ENCODE results near the gene CYFIP2. TPM values are rescaled to one million over a fixed set of nuclear protein-coding genes. Genes with fewer than 3 reads are reported as not detected.

The CYFIP2 gene
- total and polyA plus RNA-seq, 10 of the 15 experiments (the other 5 are each of a cell fraction or from before 2014, with no cell fraction given), result 43.4 to 173 (median 96.0) TPM

- TF ChIP-seq ZNF274 (IDR thresholded peaks at IDR 0.05; ENCODE audit: insufficient read depth, insufficient read length), result no peak
Observed at GRCh38 chr5:157390551-157391297, 124.8 kb downstream of the CYFIP2 start (continued).

GRCh38 chr5:157398305-157398704, 132.4 kb downstream of the CYFIP2 start:
- BruUV-seq (replicated peaks), result no TSS peak
- H3K79me2 ChIP-seq (ENCODE audit: control insufficient read depth, insufficient read depth, low read length), result no peaks in the 10 kb centered on the region
- no peaks in the 10 kb centered on the region for H3K9me3 ChIP-seq (replicated peaks; ENCODE audit: control insufficient read depth, insufficient read depth, low read length)
- no peak overlapping the region for H3K4me2 ChIP-seq (ENCODE audit: control insufficient read depth, insufficient read depth)
- H3K36me3 ChIP-seq (ENCODE audit: control insufficient read depth in 2 of 2, insufficient read depth in 2 of 2, low read length in 1 of 2), result peaks cover 2 to 7% of the 10 kb centered on the region in 2 experiments; a peak in 2 of 4 replicates
- no peaks in the 10 kb centered on the region for H3K4me1 ChIP-seq (ENCODE audit: control insufficient read depth, insufficient read depth, low read length)
- H3K27ac ChIP-seq (ENCODE audit: control insufficient read depth, insufficient read depth), result no peak overlapping the region
- H2AFZ ChIP-seq (ENCODE audit: control insufficient read depth, low read depth, low read length), result no peak overlapping the region
- H3K27me3 ChIP-seq (replicated peaks in 1 of 2; ENCODE audit: control insufficient read depth in 2 of 2, insufficient read depth in 2 of 2, low read length in 1 of 2), result no peaks in the 10 kb centered on the region
- no peaks in the 10 kb centered on the region for H4K20me1 ChIP-seq (ENCODE audit: control insufficient read depth, insufficient read depth)
- no peak for ATAC-seq
- in situ Hi-C loops (cut with MboI), result no loop called here
- SMC1A ChIA-PET (ENCODE audit: uncharacterized antibody, unreplicated experiment), result no interaction called here
- no peak for DNase-seq (ENCODE audit: low read depth, low spot score)
- FAIRE-seq, result no peak
- RAD21 ChIA-PET (ENCODE audit: unreplicated experiment), result no interaction called here
- no peak overlapping the region for H3K9ac ChIP-seq (ENCODE audit: control insufficient read depth, insufficient read depth, low read length)
- CTCF ChIA-PET, result no interaction called here
- H3K4me3 ChIP-seq, result no peak overlapping the region
- POLR2A ChIA-PET, result no interaction called here
- intact Hi-C loops (cut with micrococcal nuclease; ENCODE audit: unreplicated experiment), result no loop called here
- no peak for TF ChIP-seq CHD2 (IDR thresholded peaks at IDR 0.05; ENCODE audit: borderline replicate concordance, low read depth, low read length)
- no peak for TF ChIP-seq CBX5 (IDR thresholded peaks at IDR 0.05; ENCODE audit: low read depth)
- TF ChIP-seq ZNF217 (IDR thresholded peaks at IDR 0.05), result no peak
- TF ChIP-seq ZNF207 (IDR thresholded peaks at IDR 0.05; ENCODE audit: borderline replicate concordance), result no peak
- TF ChIP-seq IRF5 (IDR thresholded peaks at IDR 0.05; ENCODE audit: borderline replicate concordance), result no peak
- TF ChIP-seq HSF1 (IDR thresholded peaks at IDR 0.05; ENCODE audit: low read depth, low read length), result no peak
- no peak for TF ChIP-seq EZH2 (IDR thresholded peaks at IDR 0.05; ENCODE audit: borderline replicate concordance, control insufficient read depth, low read depth, low read length)
- no peak for TF ChIP-seq ZBED1 (IDR thresholded peaks at IDR 0.05; ENCODE audit: borderline replicate concordance)
- TF ChIP-seq RELA (IDR thresholded peaks at IDR 0.05; ENCODE audit: borderline replicate concordance, partially characterized antibody), result no peak
- no peak for TF ChIP-seq E2F8 (IDR thresholded peaks at IDR 0.05; ENCODE audit: low read depth, partially characterized antibody)
- no peak for TF ChIP-seq ZSCAN29 (IDR thresholded peaks at IDR 0.05)
- no peak for TF ChIP-seq PKNOX1 (IDR thresholded peaks at IDR 0.05)
- TF ChIP-seq BCL3 (IDR thresholded peaks at IDR 0.05; ENCODE audit: borderline replicate concordance, insufficient read depth, low read depth, low read length, poor library complexity, severe bottlenecking), result no peak
